ENCODE results near the gene REL.

DNA sequence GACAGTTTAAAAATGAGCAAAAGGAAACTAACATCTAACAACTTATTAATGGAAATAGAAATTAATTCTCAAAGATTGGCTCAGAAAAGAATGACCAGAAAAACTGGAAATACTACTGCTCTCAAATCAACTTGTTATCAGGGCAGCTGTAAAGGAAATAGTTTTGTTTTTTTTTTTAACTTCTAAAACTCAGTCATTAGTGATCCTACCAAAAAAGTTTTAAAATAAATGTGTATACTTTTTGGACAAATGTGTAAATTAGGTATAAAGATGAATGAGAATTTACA, 84.1 kb downstream of the REL start:
- TF ChIP-seq, protein P1, sequence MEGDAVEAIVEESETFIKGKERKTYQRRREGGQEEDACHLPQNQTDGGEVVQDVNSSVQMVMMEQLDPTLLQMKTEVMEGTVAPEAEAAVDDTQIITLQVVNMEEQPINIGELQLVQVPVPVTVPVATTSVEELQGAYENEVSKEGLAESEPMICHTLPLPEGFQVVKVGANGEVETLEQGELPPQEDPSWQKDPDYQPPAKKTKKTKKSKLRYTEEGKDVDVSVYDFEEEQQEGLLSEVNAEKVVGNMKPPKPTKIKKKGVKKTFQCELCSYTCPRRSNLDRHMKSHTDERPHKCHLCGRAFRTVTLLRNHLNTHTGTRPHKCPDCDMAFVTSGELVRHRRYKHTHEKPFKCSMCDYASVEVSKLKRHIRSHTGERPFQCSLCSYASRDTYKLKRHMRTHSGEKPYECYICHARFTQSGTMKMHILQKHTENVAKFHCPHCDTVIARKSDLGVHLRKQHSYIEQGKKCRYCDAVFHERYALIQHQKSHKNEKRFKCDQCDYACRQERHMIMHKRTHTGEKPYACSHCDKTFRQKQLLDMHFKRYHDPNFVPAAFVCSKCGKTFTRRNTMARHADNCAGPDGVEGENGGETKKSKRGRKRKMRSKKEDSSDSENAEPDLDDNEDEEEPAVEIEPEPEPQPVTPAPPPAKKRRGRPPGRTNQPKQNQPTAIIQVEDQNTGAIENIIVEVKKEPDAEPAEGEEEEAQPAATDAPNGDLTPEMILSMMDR (conservative IDR thresholded peaks at IDR 0.05; ENCODE audit: low read length) = no peak
- TF ChIP-seq EZH2phosphoT487 (IDR thresholded peaks at IDR 0.05; ENCODE audit: borderline replicate concordance, low read depth, low read length) = no peak

Measured in OCI-LY7 (cell line).